AG08395 (cell line): ENCODE results near the gene TOMM40.
"Not testable (repeated sequence)": the region's sequence is repeated elsewhere in the genome, so short reads cannot be mapped to it uniquely, and the experiment has no call there.

ENCODE experiments used
- DNase-seq: peaks from one replicate; pipeline ENCODE4 v3.0.0; 2012; ENCODE audit warnings: mixed read lengths, low spot score

The TOMM40 gene

DNA sequence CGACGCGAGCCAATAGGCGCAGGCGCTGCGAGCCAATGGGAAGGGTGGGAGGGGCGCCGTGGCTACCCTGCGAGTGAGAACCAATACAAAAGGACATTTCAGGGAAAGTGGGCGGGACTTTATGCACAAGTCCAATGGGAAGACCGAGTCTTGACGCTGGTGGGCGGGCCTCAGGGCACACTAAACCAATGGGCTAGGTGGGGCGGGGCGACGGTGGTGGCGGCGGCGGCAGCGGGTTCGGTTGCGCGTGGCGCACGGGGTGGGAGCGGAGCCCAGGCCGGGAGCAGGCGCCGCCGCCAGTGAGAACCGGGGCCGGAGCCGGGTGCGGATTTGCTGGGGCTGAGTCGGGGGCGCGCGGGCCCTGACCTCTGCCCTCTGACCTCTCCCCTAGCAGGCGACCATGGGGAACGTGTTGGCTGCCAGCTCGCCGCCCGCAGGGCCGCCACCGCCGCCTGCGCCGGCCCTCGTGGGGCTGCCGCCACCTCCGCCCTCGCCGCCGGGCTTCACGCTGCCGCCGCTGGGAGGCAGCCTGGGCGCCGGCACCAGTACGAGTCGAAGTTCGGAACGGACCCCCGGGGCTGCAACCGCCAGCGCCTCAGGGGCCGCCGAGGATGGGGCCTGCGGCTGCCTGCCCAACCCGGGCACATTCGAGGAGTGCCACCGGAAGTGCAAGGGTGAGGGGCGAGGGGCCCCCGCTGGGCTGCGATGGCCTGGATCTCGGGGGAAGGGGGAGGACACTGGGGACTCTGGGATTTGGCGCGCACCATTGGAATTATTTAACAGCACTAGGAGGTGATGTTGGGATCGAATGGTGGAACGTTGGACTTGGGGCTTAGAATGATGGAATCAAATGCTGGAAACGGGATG, at the start of gene TOMM40:
Gene TOMM40, plus strand, starts transcription at position 239 of the 867 bp plus-strand sequence. Its CDS starts 162 bp downstream, at position 401.
- no peak for DNase-seq

DNA sequence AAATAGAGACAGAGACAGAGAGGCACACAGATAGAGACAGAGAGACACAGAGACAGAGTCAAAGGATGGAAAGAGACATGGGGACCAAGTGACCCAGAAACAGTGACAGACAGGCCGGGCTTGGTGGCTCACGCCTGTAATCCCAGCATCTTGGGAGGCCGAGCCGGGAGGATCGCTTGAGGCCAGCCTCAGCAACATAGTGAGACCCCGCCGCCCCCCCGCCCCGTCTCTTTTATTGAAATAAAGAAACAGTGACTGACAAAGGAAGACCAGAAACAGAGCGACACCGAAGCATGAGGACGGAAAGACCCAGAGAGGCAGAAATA, 45.8 kb upstream of the TOMM40 start:
- DNase-seq = no peak

DNA sequence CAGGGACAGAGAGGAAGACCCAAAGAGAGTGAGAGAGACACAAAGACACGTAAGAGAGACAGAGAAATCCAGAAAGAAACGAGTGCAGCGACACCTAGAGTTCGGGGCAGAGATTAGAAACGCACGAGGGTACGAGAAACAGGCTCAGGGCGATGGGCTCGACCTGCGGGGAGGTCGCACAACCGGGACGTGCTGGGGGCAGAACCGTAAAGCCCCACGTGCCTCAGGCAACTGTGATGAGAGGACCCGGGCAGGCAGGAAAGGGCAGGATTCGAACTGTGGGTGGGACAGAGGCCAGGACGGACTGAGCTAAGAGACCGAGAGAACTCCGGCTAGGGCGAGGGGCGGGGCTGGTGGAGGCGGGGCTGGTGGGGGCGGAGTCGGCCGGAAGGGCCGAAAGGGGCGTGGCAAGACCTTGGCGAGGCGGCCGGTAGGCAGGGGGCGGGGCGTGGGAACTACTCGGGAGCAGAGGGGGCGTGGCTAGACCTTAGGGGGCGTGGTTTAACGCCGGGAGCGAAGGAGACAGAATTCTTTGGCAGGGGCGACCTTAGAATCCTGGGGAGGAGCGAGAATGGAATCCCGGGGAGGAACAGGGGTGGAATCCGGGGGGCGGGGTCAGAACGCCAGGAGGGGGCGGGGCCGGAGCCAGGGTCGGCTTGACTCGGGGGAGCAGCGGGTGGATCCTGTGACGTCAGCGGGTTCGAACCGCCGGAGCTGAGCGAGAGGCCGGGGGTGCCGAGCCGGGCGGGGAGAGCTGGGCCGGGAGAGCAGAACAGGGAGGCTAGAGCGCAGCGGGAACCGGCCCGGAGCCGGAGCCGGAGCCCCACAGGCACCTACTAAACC, 45.2 kb upstream of the TOMM40 start, which contains the start of gene NECTIN2:
Gene NECTIN2, plus strand, starts transcription at position 686 of the 843 bp plus-strand sequence. CDS start 229 bp downstream, outside the sequence.
- DNase-seq = peak; percentile 99

DNA sequence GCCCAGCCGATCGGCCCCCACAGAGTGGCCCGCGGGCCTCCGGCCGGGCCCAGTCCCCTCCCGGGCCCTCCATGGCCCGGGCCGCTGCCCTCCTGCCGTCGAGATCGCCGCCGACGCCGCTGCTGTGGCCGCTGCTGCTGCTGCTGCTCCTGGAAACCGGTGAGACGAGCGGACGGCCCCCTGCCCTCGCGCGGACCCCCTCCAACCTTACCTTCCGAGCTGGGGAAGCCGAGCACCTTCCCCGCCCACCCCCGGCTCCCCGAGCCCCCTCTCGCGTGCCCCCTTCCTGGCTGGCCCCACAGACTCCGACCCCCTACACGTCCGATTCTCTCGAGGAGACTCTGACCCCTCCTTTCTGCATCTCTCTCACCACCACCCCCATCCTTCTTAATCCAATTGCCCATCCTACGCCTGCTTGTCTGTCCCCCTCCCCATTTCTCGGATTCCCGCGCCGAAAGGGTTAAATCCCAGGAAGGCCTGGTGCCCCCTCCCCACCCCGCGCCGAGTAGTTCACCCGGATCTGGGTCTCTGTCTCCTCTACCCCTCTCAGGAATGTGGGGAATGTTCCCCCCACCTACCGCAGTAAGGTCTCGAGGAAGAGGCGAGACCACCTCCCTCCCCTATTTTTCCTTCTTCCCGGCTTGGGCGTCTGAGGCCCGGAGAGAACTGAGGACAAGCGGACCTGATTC, 44.5 kb upstream of the TOMM40 start:
- peak; percentile 13 for DNase-seq

DNA sequence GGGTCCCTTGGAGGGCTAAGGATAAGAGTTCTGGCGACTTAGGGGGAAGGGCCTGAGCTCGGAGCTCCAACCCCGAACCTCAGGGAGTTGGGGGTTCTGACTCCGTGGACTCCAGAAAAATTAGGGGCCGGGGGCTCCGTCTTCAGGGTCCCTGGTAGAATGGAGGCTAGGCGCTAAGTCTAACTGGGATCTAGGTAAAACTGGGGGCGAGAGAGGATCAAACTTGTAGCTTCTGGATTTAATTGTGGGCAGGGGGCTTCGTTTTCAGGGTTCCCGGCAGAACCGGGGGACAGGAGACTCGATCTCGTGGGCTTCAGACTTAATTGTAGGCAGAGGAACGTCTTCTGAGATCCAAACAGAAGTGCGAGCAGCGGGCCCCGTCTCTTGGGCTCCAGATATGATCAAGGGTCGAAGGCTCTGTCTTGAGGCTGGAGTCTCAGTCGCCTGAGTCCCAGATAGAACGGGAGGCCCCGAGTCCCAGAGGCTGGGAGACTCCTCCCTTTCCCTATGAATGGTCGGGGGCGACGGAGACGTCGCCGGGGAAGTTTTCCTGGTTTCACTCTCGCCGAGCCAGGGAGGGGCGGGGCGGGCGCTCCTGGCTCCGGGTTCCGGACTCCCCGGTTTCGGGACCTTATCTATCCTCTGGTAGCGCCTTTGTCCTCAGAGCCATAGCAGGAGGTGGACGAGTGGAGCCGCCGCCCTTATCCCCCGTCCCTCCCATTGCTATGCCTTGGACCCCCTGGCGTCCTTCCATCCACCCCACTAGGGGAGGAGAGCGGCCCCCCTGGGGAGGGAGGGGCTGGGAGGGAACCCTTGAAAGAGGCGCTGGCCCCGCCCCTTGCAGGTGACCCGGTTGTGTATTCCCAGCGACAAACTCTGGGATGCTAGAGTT, 43.7 kb upstream of the TOMM40 start:
- peak; percentile 54 for DNase-seq

DNA sequence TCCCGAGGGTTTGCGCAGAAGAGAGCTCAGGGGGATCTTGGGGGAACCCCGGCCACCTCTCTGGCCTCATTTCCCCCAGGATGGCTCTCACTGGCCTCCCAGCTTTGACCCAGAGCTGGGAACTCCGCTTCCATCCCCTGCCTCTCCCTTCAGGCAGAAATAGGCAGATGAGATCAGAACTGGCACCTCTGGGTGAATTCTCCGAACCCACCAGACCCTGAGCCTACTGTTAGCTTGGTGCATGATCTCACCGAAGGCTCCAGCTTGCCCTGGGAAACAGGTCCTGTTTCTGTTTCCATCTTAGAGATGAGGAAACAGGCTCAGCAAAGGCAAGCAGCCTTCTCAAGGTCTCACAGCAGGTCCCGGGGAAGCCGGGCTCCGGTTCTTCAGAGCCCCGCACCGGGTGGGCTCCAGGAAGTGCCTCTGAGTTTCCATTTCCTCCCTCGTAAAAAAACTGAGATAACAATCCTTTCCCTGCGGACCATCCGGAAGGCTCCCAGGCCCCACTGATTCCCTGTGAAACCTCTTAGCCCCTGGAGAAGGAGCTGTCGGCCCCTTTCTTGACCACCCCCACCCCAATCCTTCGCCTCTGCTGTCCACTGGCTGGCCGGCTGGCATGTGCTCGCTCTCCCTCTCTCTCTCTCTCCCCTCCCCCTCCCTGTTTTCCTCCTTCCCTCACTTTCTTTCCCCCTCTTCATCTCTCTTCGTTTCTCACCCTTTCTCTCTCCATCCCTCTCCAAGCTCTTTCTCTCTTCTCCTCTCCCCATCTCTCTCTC, 42.8 kb upstream of the TOMM40 start:
- DNase-seq = peak; percentile 24

DNA sequence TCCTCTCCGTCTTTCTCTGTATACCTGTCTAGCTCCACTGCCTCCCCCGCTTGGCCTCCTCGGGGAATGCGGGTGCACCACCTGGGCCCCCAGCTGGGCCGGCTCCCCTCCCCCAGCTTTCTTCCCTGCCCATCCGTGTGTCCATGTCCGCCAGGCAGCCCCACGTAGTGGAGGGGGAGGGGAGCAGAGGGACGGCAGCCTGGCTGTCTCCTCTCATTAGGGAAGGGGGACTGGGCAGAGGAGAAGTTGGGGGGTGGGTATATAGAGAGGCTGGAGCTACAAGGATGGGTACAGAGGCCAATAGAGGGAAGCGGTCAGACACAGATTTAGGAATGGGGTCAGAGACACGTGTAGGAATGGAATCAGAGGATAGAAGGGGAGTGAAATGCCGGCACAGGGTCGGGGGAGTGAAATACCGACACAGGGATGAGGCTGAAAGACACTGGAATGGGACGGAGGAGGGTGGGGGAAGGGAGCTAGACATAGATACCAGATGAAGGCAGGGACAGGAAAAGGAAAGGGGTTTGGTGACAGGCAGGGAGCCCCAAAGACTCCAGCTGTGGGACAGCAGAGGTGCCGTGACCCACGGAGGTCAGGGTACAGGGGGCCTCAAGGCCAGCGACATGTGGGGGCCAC, 42.1 kb upstream of the TOMM40 start:
- DNase-seq = no peak

DNA sequence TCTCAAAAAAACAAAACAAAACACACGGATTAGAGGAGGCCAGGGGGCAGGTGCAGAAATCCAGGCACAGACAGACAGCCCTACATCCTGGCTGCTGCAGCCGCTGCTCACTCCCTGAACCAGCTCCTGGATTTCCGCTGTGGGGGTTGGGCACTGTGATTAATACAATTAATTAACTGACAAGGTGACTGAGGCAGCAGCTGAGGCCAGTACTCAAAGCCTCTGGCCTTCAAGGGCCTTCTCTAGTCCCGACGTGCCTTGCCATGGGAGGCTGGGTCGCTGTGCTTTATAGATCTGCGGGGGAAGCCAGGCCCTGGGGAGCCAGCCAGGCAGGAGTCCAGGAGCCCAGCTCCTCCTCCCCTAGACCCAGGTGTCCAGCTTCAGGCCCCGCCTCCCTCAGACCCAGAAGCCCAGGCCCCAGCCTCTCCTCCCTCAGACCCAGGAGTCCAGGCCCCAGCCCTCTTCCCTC, 40.4 kb upstream of the TOMM40 start:
- no peak for DNase-seq

DNA sequence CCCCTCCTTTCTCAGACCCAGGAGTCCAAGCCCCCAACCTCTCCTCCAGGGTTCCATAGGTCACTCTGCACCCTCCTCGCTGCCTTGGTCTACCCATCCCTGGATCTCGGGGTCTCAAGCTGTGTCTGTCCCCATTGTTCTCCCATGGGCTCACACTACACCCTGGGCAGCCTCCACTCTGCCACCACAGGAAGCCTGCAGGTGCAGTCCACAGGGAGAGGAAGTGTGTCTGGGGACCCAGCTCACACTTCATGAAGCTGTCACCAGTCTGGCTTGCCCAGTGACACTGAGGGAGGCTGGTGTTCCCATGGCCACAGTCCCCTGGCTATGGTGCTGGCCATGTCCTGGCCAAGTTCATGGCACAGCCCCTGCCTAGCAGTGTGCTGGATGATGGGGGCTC, 39.6 kb upstream of the TOMM40 start:
- DNase-seq = no peak

DNA sequence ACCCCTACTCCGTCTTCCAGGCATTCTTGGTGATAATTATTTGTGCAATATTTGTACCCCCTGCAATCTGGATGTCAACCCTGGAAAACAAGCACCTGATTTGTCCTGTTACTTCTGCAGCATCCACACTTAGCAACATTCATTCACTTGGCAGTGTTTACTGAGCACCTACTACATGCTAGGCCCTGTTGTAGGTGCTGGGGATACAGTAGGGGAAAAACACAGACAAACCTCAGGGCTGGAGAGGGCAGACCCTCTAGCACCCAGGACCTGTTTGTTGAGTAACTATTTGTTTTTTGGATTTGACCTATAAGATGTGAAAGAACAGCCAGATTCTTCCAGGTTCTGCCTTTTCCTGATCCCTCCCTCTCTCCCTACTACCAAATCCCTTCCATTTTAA, 35.4 kb upstream of the TOMM40 start:
- no peak for DNase-seq

DNA sequence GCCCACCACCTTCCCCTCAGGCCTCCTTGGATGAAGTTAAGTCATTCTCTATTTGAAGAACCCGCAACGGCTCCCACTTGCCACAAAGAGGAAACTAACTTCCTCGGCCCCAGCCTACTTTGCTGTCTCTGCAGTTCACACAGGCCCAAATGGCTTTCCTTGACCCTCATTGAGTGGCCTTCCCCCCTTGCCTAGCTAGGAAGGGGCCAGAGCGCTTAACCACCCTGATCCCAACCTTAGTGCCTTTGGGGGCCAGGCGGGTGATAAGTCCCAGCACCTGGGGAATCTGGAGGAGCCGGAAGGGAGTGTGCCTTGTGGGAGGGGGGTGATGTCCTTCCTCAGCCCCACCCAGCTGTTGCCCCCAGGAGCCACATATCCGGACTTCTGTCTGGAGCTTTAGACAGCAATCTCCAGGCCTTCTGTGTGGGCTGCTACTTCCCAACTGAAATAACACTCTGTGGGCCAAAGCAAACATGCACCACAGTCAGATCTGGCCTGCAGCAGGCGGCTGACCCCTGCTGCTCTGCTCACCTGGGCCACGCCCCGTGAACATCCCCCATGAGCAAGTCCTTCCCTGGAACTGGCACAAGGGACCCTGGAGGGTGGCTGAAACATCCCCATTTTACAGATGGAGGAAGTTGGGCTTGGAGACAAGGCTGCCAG, 34.5 kb upstream of the TOMM40 start:
- no peak for DNase-seq

DNA sequence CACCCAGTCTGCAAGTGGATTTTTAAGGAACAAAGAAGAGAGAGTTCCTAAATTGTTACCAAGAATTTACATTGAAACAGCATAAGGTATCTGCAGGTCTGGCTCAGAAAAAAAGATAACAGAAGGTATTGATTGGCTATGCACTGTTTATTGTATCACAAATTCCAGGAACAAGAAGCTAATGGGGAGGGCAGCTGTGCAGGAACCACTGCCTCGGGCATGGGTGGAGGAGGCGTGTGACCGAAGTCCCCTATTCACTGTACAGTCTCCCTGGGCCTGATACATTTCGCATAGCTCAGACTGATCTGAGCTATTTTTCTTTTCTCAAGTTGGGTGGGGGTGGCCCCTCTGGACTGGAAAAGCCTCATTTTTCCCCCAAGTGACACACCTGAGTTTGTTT, 33.2 kb upstream of the TOMM40 start:
- no peak for DNase-seq

DNA sequence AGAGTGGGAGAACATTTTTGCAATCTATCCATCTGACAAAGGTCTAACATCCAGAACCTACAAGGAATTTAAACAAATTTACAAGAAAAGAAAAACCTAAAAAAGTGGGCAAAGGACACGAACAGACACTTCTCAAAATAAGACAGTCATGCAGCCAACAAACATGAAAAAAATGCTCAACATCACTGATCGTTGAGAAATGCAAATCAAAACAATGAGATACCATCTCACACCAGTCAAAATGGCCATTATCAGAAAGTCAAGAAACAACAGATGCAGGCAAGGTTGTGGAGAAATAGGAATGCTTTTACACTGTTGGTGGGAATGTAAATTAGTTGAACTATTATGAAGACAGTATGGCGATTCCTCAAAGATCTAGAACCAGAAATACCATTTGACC, 29.5 kb upstream of the TOMM40 start:
- not testable (repeated sequence) for DNase-seq

DNA sequence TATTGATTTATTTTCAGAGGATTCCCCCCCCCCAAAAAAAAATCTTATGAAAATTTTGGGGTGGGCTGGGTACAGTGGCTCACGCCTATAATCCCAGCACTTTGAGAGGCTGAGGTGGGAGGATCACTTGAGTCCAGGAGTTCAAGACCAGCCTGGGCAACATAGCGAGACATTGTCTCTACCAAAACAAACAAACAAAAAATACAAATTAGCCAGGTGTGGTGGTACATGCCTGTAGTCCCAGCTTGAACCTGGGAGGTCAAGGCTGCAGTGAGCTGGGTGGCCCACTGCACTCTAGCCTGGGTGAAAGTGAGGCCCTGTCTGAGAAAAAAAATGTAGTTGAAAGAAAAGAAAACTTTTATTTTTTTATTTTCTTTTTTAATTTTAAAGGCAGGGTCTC, 27.1 kb upstream of the TOMM40 start:
- DNase-seq = no peak

DNA sequence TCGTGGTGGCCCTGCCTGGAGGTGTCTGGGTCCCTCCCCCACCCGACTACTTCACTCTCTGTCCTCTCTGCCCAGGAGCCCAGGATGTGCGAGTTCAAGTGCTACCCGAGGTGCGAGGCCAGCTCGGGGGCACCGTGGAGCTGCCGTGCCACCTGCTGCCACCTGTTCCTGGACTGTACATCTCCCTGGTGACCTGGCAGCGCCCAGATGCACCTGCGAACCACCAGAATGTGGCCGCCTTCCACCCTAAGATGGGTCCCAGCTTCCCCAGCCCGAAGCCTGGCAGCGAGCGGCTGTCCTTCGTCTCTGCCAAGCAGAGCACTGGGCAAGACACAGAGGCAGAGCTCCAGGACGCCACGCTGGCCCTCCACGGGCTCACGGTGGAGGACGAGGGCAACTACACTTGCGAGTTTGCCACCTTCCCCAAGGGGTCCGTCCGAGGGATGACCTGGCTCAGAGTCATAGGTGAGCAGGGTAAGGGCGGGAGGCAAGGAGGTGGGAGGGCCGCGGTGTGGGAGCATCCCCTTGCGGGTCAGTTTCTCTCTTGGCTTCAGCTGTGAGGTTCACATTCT, 25.8 kb upstream of the TOMM40 start:
- DNase-seq = no peak

DNA sequence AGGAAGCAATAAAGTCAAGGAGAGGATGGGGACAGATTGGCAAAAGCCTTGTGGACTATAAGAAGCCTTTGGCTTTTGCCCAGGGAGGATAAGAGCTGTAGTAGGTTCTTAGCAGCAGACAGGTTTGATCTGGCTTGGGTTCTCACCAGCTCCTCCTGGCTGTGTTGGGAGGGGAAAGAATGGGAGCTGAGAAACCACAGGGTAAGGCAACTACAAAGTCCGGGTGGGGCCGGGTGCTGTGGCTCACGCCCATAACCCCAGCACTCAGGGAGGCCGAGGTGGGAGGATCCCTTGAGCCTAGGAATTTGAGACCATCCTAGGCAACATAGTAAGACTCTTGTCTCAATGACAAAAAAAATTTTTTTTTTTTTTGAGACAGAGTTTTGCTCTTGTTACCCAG, 24.4 kb upstream of the TOMM40 start:
- DNase-seq = no peak

DNA sequence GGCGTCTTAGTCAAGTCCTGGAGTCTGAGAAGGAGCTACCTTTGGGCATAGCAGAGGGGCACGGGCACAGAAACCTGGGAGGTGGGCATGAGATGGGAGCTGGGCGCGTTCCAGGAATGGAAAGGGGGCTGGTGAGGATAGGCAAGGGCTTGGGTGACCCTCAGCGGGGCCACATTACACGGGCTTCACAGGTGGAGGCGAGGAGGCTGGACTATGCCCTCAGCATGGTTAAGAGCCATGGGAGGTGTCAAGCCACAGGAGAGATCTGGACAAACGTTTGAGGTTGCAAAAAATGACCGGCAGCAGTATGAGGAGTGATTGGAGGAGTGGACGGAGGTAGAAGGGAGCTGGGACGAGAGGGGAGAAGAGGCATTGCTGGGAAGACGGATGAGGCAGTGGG, 23.5 kb upstream of the TOMM40 start:
- no peak for DNase-seq

DNA sequence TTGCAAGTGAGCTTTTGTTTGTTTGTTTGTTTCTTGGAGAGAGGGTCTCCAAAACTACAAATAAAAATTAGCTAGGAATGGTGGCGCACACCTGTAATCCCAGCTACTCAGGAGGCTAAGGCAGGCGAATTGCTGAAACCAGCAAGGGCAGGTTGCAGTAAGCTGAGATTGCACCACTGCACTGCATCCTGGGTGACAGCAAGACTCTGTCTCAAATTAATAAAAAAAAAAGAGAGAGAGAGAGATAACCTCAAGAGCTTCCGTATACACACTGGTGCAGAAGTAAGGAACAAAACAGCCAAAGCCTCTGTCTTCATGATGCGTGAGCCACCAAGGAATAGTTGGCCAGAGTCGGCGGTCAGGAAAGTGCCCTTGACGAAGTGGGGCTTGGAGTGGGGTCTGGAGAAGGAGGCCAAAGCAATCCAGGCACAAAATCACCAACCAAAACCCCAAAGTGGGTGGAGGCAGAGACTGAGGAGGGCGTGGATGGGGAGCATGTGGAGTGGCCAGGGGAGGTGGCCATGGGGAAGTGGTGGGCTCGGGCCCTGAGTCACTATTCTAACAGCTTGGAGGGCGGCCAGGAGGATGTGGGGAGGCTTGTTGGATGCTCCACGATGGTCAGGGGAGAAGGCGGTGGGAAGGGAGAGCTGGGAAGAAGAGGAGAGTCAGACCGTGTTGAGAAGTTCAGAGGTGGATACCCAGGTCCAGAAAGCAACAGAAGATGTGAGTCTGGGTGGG, 21.2 kb upstream of the TOMM40 start:
- DNase-seq = no peak
